Measurements from ENCODE around the gene CLNK. TPM values are rescaled to one million over a fixed set of nuclear protein-coding genes. Genes with fewer than 3 reads are reported as not detected.

CLNK gene
- total RNA-seq, 1 experiment from 2014 or later: not detected

DNA sequence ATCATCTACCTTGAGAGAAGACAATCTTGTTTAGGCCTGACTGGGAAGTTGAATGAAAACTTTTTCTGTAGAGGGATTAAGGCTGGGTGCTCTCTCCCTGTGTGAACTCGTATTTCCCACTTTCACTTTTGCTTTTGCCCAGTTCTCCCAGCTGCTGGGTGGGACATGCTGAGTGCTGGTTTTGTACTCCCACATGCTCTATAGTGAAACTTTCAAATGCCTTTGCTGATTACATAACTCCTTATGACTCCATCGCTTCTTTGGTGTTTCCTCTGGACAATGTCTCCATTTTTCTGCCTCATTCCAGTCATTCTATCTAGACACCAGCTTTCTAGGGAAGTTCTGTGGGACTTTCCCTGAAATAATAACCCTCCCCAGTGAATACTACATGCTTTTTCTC, 100.5 kb downstream of the CLNK start:
- TF ChIP-seq, protein P1, sequence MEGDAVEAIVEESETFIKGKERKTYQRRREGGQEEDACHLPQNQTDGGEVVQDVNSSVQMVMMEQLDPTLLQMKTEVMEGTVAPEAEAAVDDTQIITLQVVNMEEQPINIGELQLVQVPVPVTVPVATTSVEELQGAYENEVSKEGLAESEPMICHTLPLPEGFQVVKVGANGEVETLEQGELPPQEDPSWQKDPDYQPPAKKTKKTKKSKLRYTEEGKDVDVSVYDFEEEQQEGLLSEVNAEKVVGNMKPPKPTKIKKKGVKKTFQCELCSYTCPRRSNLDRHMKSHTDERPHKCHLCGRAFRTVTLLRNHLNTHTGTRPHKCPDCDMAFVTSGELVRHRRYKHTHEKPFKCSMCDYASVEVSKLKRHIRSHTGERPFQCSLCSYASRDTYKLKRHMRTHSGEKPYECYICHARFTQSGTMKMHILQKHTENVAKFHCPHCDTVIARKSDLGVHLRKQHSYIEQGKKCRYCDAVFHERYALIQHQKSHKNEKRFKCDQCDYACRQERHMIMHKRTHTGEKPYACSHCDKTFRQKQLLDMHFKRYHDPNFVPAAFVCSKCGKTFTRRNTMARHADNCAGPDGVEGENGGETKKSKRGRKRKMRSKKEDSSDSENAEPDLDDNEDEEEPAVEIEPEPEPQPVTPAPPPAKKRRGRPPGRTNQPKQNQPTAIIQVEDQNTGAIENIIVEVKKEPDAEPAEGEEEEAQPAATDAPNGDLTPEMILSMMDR (conservative IDR thresholded peaks at IDR 0.05): no peak
- H4K91ac ChIP-seq (ENCODE audit: insufficient read length, low read depth, low read length): no peak overlapping the region

More for the DNA sequence above, 100.5 kb downstream of the CLNK start:
- Histone ChIP-seq H2AFZ (ENCODE audit: low read length) (no peak overlapping the region), H3K79me1 (ENCODE audit: insufficient read depth, low read depth, low read length, poor library complexity, severe bottlenecking) (no peaks in the 10 kb centered on the region), H3K4me2 (ENCODE audit: insufficient read depth, insufficient read length, low read length) (no peak overlapping the region), H3K56ac (ENCODE audit: insufficient read length, low read depth, low read length) (no peak overlapping the region), H2BK5ac (ENCODE audit: insufficient read length, low read length) (no peak overlapping the region), H2BK20ac (ENCODE audit: low read depth, low read length, poor library complexity, severe bottlenecking) (no peak overlapping the region), H2BK15ac (ENCODE audit: low read depth, low read length) (no peak overlapping the region), H4K5ac (ENCODE audit: insufficient read length, low read depth, low read length) (no peak overlapping the region), H3K4ac (ENCODE audit: low read depth, low read length) (no peak overlapping the region), H3K23me2 (ENCODE audit: insufficient read length, low read depth, low read length, poor library complexity, severe bottlenecking) (no peaks in the 10 kb centered on the region), H3T11ph (ENCODE audit: low read length) (no peak overlapping the region), H4K8ac (replicated peaks; ENCODE audit: insufficient read length, low read depth, low read length) (no peak overlapping the region), H2BK120ac (ENCODE audit: low read depth, low read length, poor library complexity, severe bottlenecking) (no peak overlapping the region), H3K4me1 (ENCODE audit: insufficient read depth, low read length) (no peaks in the 10 kb centered on the region), H3K9ac (ENCODE audit: extremely low read depth, insufficient read length, low read length) (no peak overlapping the region), H2AK5ac (ENCODE audit: insufficient read length, low read length) (no peak overlapping the region), H3K9me3 (ENCODE audit: control insufficient read depth, low read depth, low read length) (no peaks in the 10 kb centered on the region), H3K18ac (ENCODE audit: insufficient read length, low read depth, low read length) (no peak overlapping the region), H3K79me2 (ENCODE audit: insufficient read depth, low read length) (no peaks in the 10 kb centered on the region), H3K27me3 (ENCODE audit: insufficient read depth, low read length) (no peaks in the 10 kb centered on the region), H3K23ac (ENCODE audit: insufficient read length, low read depth, low read length) (no peak overlapping the region), H3K14ac (ENCODE audit: insufficient read depth, low read length) (no peak overlapping the region), H2BK12ac (ENCODE audit: insufficient read length, low read depth, low read length) (no peak overlapping the region), H4K20me1 (ENCODE audit: control insufficient read depth, insufficient read depth, insufficient read length) (no peaks in the 10 kb centered on the region), H3K27ac (ENCODE audit: insufficient read length, low read depth, low read length) (no peak overlapping the region)
- Mint-ChIP-seq H3K4me1 (peaks cover 18% of the 10 kb centered on the region in 2 experiments), H3K27ac (no peak overlapping the region), H3K4me3 (no peak overlapping the region), H3K9me3 (no peaks in the 10 kb centered on the region), H3K36me3 (ENCODE audit: insufficient read depth in 1 of 3, low read depth in 3 of 3) (no peaks in the 10 kb centered on the region; a peak in 1 of 7 replicates), H3K27me3 (ENCODE audit: low read depth) (no peaks in the 10 kb centered on the region; the same call in 1 of the 2 replicates)
- DNase-seq: no peak
- WGBS (ENCODE audit: extremely low coverage, insufficient read length, low lambda C conversion rate): no CpG with 5 or more reads among the region's 2 CpGs

Measured in H9 (cell line).